ENCODE data around the gene GPD2. TPM values are rescaled to one million over a fixed set of nuclear protein-coding genes. Genes with fewer than 3 reads are reported as not detected.
A peak's percentile ranks its signal among the peaks of the same experiment; 100 is the strongest.

GPD2 gene
- total RNA-seq, 8 experiments from 2014 or later = 2.1 to 69.3 (median 6.9) TPM

DNA sequence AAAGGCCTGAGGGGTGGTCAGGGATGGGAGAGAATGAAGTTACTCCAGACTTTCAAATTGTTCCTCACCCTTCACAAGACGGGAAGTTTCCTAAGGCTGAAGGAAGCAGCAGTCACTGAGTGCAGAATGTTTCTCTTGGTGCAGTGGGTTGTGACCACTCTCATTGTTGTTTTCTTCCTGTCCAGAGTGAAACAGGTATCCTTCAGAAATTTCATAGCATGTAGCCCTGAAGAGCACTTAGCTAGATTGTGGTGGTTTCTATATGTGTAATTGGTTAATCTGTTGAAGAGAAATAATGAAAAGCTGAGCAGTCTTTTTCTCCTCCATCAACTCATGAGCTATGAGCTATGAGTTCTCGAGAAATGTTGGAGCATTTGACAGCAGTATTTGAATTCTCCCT lies 96.8 kb downstream of the GPD2 start:
- no peak for ATAC-seq (replicated peaks in 6 of 8)
- 78 to 100% (median 97%) methylated on average over 1 to 2 of the region's 2 CpGs; no CpG with 5 or more reads in 2 of the 10 experiments for WGBS, 10 experiments
- no peak overlapping the region for H3K4me3 ChIP-seq
- in situ Hi-C loops (cut with MboI; ENCODE audit: low pct_unique_long_range_greater_than_20kb in 2 of 9, low sequenced_read_pairs in 9 of 9, unreplicated experiment in 9 of 9) = no loop called here
- H3K4me1 ChIP-seq (replicated peaks in 1 of 2) = no peaks in the 10 kb centered on the region
- no peak overlapping the region for H3K27ac ChIP-seq

DNA sequence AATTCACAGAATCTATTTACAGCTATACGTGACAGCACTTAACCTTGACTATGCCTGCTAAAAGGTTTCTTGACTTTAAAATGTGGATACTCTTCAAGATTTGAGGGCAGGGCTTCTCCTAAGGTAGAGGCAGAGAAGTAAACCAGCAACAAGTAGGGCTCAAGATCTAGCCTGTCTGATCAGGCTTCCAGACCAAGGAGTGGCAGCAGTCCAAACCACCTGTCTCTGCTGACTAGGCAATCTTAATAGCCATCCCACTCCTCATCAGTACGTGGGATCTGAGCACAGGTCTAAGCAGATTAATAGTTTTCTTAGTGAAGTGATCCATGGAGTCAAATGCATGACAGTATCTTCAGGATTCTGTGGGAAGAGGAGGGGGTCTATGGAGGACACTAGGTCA lies 100.4 kb downstream of the GPD2 start:
- H3K4me3 ChIP-seq = no peak overlapping the region
- no peak for ATAC-seq (replicated peaks in 6 of 8)
- H3K4me1 ChIP-seq (replicated peaks in 1 of 2) = no peaks in the 10 kb centered on the region
- in situ Hi-C loops (cut with MboI; ENCODE audit: low pct_unique_long_range_greater_than_20kb in 2 of 9, low sequenced_read_pairs in 9 of 9, unreplicated experiment in 9 of 9) = no loop called here
- WGBS, 10 experiments = 90 to 100% (median 100%) methylated on average over 1 to 2 of the region's 2 CpGs; no CpG with 5 or more reads in 4 of the 10 experiments
- H3K27ac ChIP-seq = no peak overlapping the region

DNA sequence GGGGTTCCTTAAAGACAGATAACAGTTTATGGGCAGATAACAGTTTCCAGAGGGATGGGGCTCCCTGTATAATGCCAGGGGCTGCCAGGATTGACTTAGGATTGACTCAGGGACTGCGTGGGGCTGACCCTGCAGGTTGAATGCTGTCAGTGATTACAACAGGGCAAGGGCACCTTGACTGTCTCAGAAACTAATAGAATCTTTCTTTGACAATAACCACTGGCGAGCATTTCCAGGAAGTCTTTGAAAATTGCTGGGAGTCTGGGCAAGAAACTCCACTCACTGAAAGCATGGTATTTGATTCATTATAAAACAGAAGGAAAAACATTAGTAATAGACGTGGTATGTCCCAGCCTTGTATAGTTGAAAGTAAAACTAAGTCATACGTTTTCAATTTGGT lies 101.0 kb downstream of the GPD2 start:
- Histone ChIP-seq H3K27ac (no peak overlapping the region), H3K4me1 (replicated peaks in 1 of 2) (no peaks in the 10 kb centered on the region), H3K4me3 (no peak overlapping the region)
- in situ Hi-C loops (cut with MboI; ENCODE audit: low pct_unique_long_range_greater_than_20kb in 2 of 9, low sequenced_read_pairs in 9 of 9, unreplicated experiment in 9 of 9) = no loop called here
- ATAC-seq (replicated peaks in 6 of 8) = peak in 2 of 8 experiments; percentile 22 to 55
- 11 to 100% (median 80%) methylated on average over 1 to 3 of the region's 4 CpGs; no CpG with 5 or more reads in 1 of the 10 experiments for WGBS, 10 experiments

DNA sequence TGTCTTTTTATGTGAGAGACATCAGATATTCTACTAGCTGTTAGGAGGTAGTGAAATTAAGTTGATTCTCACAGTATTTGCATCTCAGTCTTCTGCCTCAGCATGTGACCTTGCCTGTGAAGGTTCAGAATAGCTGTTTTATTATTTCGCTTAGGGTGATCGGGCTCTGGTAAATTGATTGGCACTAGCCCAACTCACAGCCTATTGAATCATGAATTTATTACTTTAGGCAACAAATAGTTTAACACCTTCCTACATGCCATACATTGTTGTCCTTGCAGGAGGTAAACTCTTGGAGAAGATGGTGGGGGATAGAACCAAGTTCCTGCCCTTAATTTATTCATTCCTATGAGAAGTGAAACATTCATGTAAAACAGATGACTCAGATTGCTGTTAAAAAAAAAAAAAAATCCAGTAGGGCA lies 101.9 kb downstream of the GPD2 start:
- ATAC-seq (replicated peaks in 6 of 8) = peak in 3 of 8 experiments; percentile 70 to 87 (median 87)
- in situ Hi-C loops (cut with MboI; ENCODE audit: low pct_unique_long_range_greater_than_20kb in 2 of 9, low sequenced_read_pairs in 9 of 9, unreplicated experiment in 9 of 9) = no loop called here
- Histone ChIP-seq H3K4me3 (no peak overlapping the region), H3K27ac (no peak overlapping the region), H3K4me1 (replicated peaks in 1 of 2) (no peaks in the 10 kb centered on the region)
- 50 to 100% (median 88%) methylated on average over 1 to 2 of the region's 2 CpGs for WGBS, 10 experiments

DNA sequence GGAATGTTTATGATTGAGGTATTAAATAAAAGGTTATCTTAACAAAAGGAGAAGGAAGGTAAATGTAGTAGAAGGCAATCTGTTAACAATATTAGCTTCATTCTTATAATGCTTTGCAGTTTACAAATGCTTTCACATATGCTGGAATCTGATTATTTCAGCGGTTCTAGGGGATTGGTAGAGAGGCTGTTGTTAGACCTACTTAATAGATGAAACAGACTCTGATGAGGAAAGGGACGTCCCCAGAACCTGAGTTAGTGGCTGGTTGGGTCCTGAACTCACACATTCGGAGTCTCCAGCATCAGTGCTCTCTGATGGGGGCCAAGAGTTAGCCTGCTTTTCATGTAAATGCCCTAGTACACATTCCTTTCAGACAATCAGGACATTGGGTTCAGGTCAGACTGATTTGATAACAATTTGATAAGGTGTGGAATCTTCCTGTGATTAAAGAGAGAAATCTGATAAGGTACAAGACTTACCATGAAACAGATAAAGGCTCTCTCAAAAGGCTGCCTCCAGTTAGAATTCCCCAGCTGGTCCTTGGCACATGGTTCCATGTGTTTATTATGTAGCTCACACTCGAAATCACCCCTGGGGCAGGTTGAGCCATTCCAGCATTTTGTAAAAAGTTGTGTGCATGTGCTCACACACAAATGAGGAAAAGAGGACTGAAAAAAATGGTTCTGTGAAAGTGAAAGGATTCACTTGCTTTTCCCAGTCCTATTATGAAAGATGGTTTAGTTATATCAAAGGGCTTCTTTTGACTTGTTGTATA lies 103.1 kb downstream of the GPD2 start:
- in situ Hi-C loops (cut with MboI; ENCODE audit: low pct_unique_long_range_greater_than_20kb in 2 of 9, low sequenced_read_pairs in 9 of 9, unreplicated experiment in 9 of 9) = no loop called here
- H3K27ac ChIP-seq = no peak overlapping the region
- WGBS, 10 experiments = 62 to 100% (median 84%) methylated on average over 1 to 4 of the region's 4 CpGs

DNA sequence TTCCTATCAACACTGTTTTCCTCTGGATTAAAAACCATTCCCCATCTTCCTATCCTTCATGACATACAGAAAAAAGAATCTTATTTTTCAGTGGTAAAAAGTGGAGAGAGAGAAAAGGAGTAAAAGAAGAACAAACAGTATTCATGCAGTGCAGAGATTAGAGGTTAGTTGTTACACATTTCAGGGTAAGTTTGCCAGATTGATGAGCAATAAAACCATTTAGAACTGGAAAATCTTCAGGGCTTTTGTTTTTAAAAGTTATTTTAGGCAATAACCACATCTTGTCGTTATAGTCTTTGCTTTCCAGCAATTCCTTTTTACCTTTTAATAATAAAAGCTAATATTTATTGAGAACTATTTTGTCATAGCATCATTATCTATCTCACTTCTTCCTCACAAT lies 104.5 kb downstream of the GPD2 start:
- in situ Hi-C loops (cut with MboI; ENCODE audit: low pct_unique_long_range_greater_than_20kb in 2 of 9, low sequenced_read_pairs in 9 of 9, unreplicated experiment in 9 of 9) = no loop called here
- Histone ChIP-seq H3K4me3 (no peak overlapping the region), H3K4me1 (replicated peaks in 1 of 2) (no peaks in the 10 kb centered on the region), H3K27ac (no peak overlapping the region)
- ATAC-seq (replicated peaks in 6 of 8) = no peak
- 10 to 89% (median 74%) methylated on average over 1 of the region's 1 CpG; no CpG with 5 or more reads in 2 of the 10 experiments for WGBS, 10 experiments

More for the DNA sequence above, 103.1 kb downstream of the GPD2 start:
- H3K4me3 ChIP-seq = no peak overlapping the region
- no peak for ATAC-seq (replicated peaks in 6 of 8)
- no peaks in the 10 kb centered on the region for H3K4me1 ChIP-seq (replicated peaks in 1 of 2)

DNA sequence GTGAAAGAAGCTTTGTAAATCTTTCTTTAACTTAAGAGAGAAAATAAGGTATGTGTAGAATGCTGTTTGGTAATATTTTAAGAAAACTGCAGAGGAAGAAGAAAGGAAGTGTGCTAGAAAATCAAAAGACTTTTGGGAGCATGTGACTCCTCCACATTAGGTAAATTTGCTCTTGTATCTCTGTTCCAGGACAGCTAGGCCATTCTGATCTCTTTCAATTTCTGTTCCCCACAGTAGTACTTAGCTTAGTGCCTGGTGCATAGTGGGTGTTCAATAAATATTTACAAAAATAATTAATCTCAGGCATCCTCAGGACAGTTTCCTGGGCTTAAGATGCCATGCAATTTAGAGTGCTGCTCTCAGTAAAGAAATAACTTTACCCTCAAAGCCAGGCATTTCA lies 105.0 kb downstream of the GPD2 start:
- in situ Hi-C loops (cut with MboI; ENCODE audit: low pct_unique_long_range_greater_than_20kb in 2 of 9, low sequenced_read_pairs in 9 of 9, unreplicated experiment in 9 of 9) = no loop called here
- no peak for ATAC-seq (replicated peaks in 6 of 8)
- no peak overlapping the region for H3K27ac ChIP-seq
- H3K4me3 ChIP-seq = no peak overlapping the region
- H3K4me1 ChIP-seq (replicated peaks in 1 of 2) = no peaks in the 10 kb centered on the region

DNA sequence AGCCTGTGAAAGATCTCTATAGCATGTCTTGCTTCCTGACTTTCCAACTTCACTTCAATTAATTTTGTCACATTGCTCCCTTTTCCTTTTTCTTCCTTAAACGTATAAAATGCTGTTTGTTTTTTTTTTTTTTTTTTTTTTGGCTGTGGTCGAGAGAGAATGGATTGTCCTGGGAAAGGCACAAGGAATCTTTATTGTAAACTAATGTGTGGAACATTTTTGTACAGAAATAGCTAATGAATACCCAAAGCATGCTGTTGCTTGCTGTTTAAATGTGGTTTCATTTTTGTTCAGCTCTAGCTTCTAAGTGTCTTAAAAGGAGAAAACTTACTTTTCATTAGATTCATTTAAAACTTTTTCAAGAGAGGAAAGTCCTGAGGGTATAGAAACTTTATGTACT lies 105.5 kb downstream of the GPD2 start:
- Histone ChIP-seq H3K4me3 (no peak overlapping the region), H3K27ac (no peak overlapping the region), H3K4me1 (replicated peaks in 1 of 2) (no peaks in the 10 kb centered on the region)
- in situ Hi-C loops (cut with MboI; ENCODE audit: low pct_unique_long_range_greater_than_20kb in 2 of 9, low sequenced_read_pairs in 9 of 9, unreplicated experiment in 9 of 9) = no loop called here
- no peak for ATAC-seq (replicated peaks in 6 of 8)
- 18 to 78% (median 67%) methylated on average over 2 of the region's 2 CpGs for WGBS, 10 experiments

DNA sequence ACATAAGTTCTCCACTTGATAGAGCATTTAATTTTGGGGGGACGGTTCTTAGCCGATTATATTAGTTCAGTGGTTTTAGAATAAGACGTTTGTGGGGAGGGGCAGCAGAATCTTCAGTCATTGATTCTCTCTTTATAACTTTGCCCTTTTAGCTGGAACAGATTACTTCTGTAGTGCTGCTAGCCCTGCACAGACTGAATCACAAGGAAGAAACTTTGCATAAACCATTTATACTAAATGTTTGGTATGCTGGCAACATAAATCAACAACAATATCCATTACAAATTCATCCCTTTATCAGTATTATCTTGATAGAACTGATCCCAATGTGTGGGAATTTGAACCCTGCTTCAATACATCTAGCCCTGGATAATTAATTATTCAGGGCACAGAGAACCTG lies 112.2 kb downstream of the GPD2 start:
- 49 to 76% (median 57%) methylated on average over 2 to 3 of the region's 3 CpGs; no CpG with 5 or more reads in 1 of the 10 experiments for WGBS, 10 experiments
- ATAC-seq (replicated peaks in 6 of 8) = peak in 2 of 8 experiments; percentile 51 to 65
- Histone ChIP-seq H3K4me3 (no peak overlapping the region), H3K27ac (no peak overlapping the region), H3K4me1 (replicated peaks in 1 of 2) (peaks cover 3 to 5% of the 10 kb centered on the region in 2 donors)
- in situ Hi-C loops (cut with MboI; ENCODE audit: low pct_unique_long_range_greater_than_20kb in 2 of 9, low sequenced_read_pairs in 9 of 9, unreplicated experiment in 9 of 9) = no loop called here

DNA sequence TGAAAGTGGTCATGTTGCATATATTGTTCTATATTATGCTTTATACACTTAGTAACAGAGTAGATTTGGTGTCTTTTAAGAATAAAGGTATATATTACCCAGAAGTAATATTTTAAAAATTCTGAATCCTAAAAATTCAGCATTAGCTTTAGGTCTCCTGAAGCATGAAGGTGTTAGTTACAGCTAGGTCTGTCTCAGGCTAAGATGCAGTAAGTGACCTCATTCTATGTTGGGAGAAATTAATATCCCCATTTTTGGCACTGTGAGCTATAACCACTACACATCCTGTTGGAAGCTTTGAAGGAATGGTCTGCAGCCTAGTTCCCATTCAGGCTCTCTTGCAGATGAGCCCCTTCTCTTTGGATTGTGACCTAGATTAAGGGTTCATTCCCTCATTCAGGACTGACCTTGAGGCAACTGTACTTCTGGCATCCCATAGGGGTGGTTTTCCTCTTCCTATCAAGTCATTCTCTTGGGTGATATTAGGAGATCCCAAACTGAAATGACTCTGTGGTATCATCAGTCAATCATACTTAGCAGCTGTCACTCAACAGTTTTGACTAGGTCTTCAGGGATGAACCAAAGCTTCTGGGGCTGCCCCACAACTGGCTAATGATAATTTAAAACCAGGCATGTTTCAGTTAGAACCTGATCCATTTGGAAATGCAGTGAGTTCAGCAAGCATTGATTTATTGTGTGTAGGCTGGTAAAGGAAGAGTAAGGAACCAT lies 117.7 kb downstream of the GPD2 start:
- no peak for ATAC-seq (replicated peaks in 6 of 8)
- H3K27ac ChIP-seq = no peak overlapping the region
- no peak overlapping the region for H3K4me3 ChIP-seq
- in situ Hi-C loops (cut with MboI; ENCODE audit: low pct_unique_long_range_greater_than_20kb in 2 of 9, low sequenced_read_pairs in 9 of 9, unreplicated experiment in 9 of 9) = no loop called here
- no peaks in the 10 kb centered on the region for H3K4me1 ChIP-seq (replicated peaks in 1 of 2)

DNA sequence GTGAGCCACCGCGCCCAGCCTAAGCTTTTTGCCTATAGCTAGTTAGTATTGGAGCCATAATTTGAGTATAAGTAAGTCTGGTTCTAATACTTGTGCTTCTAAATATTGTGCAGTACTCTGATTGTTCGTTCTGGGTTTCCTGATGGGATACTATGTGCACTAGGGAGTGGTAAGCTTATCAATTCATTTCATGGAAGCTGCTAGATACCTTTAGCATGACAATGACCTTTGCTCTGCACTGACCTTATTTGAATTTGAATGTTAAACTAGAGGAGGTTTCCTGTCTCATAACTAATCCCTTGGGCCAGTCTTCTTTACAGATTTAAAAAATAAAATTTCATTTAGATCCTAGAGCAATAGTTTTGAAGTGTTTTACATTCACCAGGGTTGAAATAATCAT lies 125.1 kb downstream of the GPD2 start:
- no peak for ATAC-seq (replicated peaks in 6 of 8)
- H3K4me1 ChIP-seq (replicated peaks in 1 of 2) = peaks cover 0 to 2% of the 10 kb centered on the region in 2 donors
- in situ Hi-C loops (cut with MboI; ENCODE audit: low pct_unique_long_range_greater_than_20kb in 2 of 9, low sequenced_read_pairs in 9 of 9, unreplicated experiment in 9 of 9) = no loop called here
- no peak overlapping the region for H3K27ac ChIP-seq
- WGBS, 10 experiments = 60 to 100% (median 85%) methylated on average over 1 to 3 of the region's 3 CpGs; no CpG with 5 or more reads in 1 of the 10 experiments
- no peak overlapping the region for H3K4me3 ChIP-seq

DNA sequence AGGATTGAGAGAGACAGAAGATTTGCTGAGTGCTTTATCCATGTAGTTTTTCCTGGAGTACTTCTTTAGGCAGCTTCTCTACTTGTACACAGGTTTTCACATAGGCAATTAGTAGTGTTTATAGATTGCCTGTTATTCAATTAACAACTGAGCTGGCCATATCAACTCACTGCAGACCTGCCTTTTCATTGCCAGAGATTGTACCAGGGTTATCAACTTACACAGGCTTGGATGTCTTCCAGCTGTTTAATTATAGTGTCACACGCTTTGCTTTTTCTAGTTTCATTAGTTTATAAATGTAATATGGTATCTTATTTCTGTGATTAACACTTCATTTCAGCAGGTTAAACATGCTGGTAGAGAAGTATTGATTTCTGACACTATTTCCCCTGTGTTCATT lies 125.9 kb downstream of the GPD2 start:
- in situ Hi-C loops (cut with MboI; ENCODE audit: low pct_unique_long_range_greater_than_20kb in 2 of 9, low sequenced_read_pairs in 9 of 9, unreplicated experiment in 9 of 9) = no loop called here
- H3K27ac ChIP-seq = no peak overlapping the region
- no peak overlapping the region for H3K4me3 ChIP-seq
- peaks cover 0 to 2% of the 10 kb centered on the region in 2 donors for H3K4me1 ChIP-seq (replicated peaks in 1 of 2)
- peak in 1 of 8 experiments; percentile 20 for ATAC-seq (replicated peaks in 6 of 8)
- 86 to 100% (median 100%) methylated on average over 1 of the region's 1 CpG; no CpG with 5 or more reads in 1 of the 10 experiments for WGBS, 10 experiments

DNA sequence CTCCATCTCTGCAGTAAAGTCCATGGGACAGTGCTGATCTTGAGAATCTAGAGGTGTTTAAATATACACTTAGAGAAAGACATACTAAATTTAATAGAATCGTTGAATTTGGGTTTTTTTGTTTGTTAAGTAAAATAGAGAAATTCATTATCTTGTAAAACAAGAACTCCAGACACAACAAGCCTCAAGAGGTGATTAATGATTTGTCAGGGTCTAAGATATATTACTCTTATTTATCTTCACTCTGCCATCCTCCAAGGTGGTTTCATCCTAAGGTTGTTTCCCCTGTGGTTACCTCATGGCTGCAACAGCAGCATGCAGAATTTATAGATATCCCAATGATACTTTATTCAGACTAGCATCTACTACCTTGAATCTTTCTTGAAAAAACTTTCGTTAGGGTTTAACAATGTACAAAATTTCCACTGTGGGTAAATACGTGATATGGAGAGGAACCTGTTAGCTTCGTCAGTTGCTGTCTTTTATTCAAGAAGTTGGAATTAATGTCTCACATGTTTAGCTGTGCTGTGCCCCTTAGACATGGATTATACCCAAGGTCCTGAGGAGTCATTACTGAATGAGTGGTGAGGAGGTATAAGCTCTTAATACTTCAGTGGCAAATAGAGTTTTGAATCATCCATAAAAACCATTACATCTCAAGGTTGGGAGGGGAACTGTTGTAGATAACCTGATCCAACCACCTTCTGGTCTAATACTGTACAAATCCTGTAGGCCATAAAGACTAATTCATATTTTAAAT lies 128.0 kb downstream of the GPD2 start:
- Histone ChIP-seq H3K4me1 (replicated peaks in 1 of 2) (peaks cover 0 to 2% of the 10 kb centered on the region in 2 donors), H3K27ac (no peak overlapping the region), H3K4me3 (no peak overlapping the region)
- in situ Hi-C loops (cut with MboI; ENCODE audit: low pct_unique_long_range_greater_than_20kb in 2 of 9, low sequenced_read_pairs in 9 of 9, unreplicated experiment in 9 of 9) = no loop called here
- no peak for ATAC-seq (replicated peaks in 6 of 8)
- WGBS, 10 experiments = 80 to 100% (median 100%) methylated on average over 1 to 4 of the region's 4 CpGs

All from motor neuron (in vitro differentiated cells).